HepG2 (cell line): Measurements from ENCODE around the gene TAB3. TPM values are rescaled to one million over a fixed set of nuclear protein-coding genes. Genes with fewer than 3 reads are reported as not detected.
A peak's percentile ranks its signal among the peaks of the same experiment; 100 is the strongest.

Source experiments
- ATAC-seq: fragments of 200-7000 bp; cut with Tn5 transposase; 3 replicates; pipeline ENCODE4 v1.9.1; 2020; ENCODE audit warnings: mild to moderate bottlenecking, moderate library complexity
- BruUV-seq: library from RNA; stranded (reverse); fragments of 400-500 nt; replicated peaks from 2 replicates; lab custom pipeline; 2021; lab: Mats Ljungman, UMichigan
- CTCF ChIA-PET: fragments of 300-600 bp; formaldehyde crosslinking; extraction: SDS; loops from one replicate; lab custom pipeline; 2021; ENCODE audit warnings: low total read pairs, inconsistent platforms, low intra/inter-chr PET ratio; lab: Yijun Ruan, JAX
- POLR2A ChIA-PET: fragments of 350-600 bp; sonication (Branson Sonifier 250); formaldehyde crosslinking; loops from one replicate; lab custom pipeline; 2020; ENCODE audit warnings: antibody characterized with exemption, inconsistent platforms; lab: Yijun Ruan, JAX
- DNase-seq: peaks from one replicate; pipeline ENCODE4 v3.0.0-alpha.2; 2015; ENCODE audit warnings: low spot score
- FAIRE-seq: peaks from 3 replicates; lab custom pipeline; 2011; peaks lifted over from hg19 to GRCh38; lab: Jason Lieb, UNC
- H2AFZ ChIP-seq: one replicate; pipeline ENCODE4 v1.6.1; 2011; ENCODE audit warnings: low read length, inconsistent platforms
- H3K27ac ChIP-seq: fragments of 300-600 bp; 3 replicates; pipeline ENCODE4 v1.8.0; 2011; ENCODE audit warnings: mixed run types, mild to moderate bottlenecking, mixed read lengths, low read length, inconsistent platforms; ENCODE audit not compliant: insufficient read depth; ENCODE audit errors: extremely low read length
- H3K27me3 ChIP-seq, 2 experiments: fragments of 200-600 bp in 1 of 2; 2 replicates in 1 of 2; 3 replicates in 1 of 2; pipeline versions ENCODE4 v1.6.0 to v1.8.0; 2011; ENCODE audit warnings: low read length in 2 of 2, mild to moderate bottlenecking in 2 of 2, moderate library complexity in 2 of 2, inconsistent platforms in 1 of 2; ENCODE audit not compliant: insufficient read depth in 2 of 2, control insufficient read depth in 1 of 2
- H3K36me3 ChIP-seq, 2 experiments: fragments of 200-600 bp in 1 of 2; replicated peaks in 1 of 2; 2 replicates in 1 of 2; 3 replicates in 1 of 2; pipeline versions ENCODE4 v1.5.1 to v1.8.0; 2011; ENCODE audit warnings: low read length in 2 of 2, inconsistent platforms in 1 of 2; ENCODE audit not compliant: insufficient read depth in 2 of 2, control insufficient read depth in 1 of 2
- H3K4me1 ChIP-seq: 2 replicates; pipeline ENCODE4 v1.5.1; 2012; ENCODE audit warnings: low read length, inconsistent platforms; ENCODE audit not compliant: insufficient read depth
- H3K4me2 ChIP-seq: 2 replicates; pipeline ENCODE4 v1.6.0; 2011; ENCODE audit warnings: low read depth, low read length, inconsistent platforms
- H3K4me3 ChIP-seq, 3 experiments: fragments of 200-600 bp in 1 of 3; sonication (generic), shearing (Covaris generic) in 1 of 3; replicated peaks in 1 of 3; 2 replicates each; pipeline ENCODE4 v1.5.1; 2011 to 2016; ENCODE audit warnings: low read length in 3 of 3, inconsistent platforms in 2 of 3, low read depth in 2 of 3, mild to moderate bottlenecking in 2 of 3, control low read depth in 1 of 3, mixed read lengths in 1 of 3; ENCODE audit not compliant: insufficient read depth in 1 of 3
- H3K79me2 ChIP-seq: one replicate; pipeline ENCODE4 v1.6.1; 2011; ENCODE audit warnings: low read length, inconsistent platforms; ENCODE audit not compliant: insufficient read depth
- H3K9ac ChIP-seq: 2 replicates; pipeline ENCODE4 v1.6.0; 2011; ENCODE audit warnings: mild to moderate bottlenecking, low read depth, low read length, inconsistent platforms; ENCODE audit not compliant: insufficient read depth
- H3K9me3 ChIP-seq: 2 replicates; pipeline ENCODE4 v1.5.1; 2012; ENCODE audit warnings: mild to moderate bottlenecking, low read length
- H4K20me1 ChIP-seq: 2 replicates; pipeline ENCODE4 v1.6.0; 2011; ENCODE audit warnings: inconsistent platforms, mild to moderate bottlenecking, low read length, moderate library complexity; ENCODE audit not compliant: insufficient read depth
- CEBPB ChIP-seq: IDR thresholded peaks from 2 replicates; pipeline ENCODE4 v1.6.1; 2011; ENCODE audit warnings: low read depth, low read length, improper control_type of control experiment, borderline replicate concordance
- FLYWCH1 ChIP-seq: sonication (generic); formaldehyde crosslinking; IDR thresholded peaks from 2 replicates; pipeline ENCODE4 v1.8.1; 2023; ENCODE audit warnings: mild to moderate bottlenecking, missing genetic modification reagents
- MIXL1 ChIP-seq: IDR thresholded peaks from 2 replicates; pipeline ENCODE4 v1.6.1; 2016
- SMC3 ChIP-seq: IDR thresholded peaks from 2 replicates; pipeline ENCODE4 v1.6.1; 2011; ENCODE audit warnings: low read length, improper control_type of control experiment
- ZNF138 ChIP-seq: sonication (generic); formaldehyde crosslinking; IDR thresholded peaks from 2 replicates; pipeline ENCODE4 v1.5.0; 2020; ENCODE audit warnings: mild to moderate bottlenecking, low read depth, missing genetic modification reagents
- WGBS: methylation state at CpG from one replicate; pipeline ENCODE4 v1.1.6; 2017; ENCODE audit warnings: low lambda C conversion rate; 5-methylcytosine and 5-hydroxymethylcytosine counted together
- in situ Hi-C: cut with HindIII; loops from 2 replicates; pipeline ENCODE4 v1.10.0; 2017; ENCODE audit warnings: low pct_unique_long_range_greater_than_20kb; ENCODE audit not compliant: extremely low pct_ligation_motif_present
- intact Hi-C: fragments of 100-400 bp; cut with micrococcal nuclease; formaldehyde crosslinking; loops from one replicate; pipeline ENCODE4 v1.10.0; 2022; ENCODE audit not compliant: unreplicated experiment
- polyA plus RNA-seq, 8 experiments: library from polyadenylated mRNA; depleted of rRNA in 3 of 8; stranded (reverse) in 7 of 8; unstranded in 1 of 8; fragments of >200 nt; fragmentation: Illumina TruSeq in 4 of 8; extraction: Trizol in 4 of 8; gene quantifications; 2 replicates each; pipeline versions ENCODE4 v1.2.1 to v1.2.3, GENCODE V29; 2011 to 2016; ENCODE audit warnings: low read depth in 4 of 8, missing spikeins in 1 of 8, mixed read lengths in 1 of 8; ENCODE audit not compliant: insufficient read depth in 1 of 8
- total RNA-seq, 5 experiments: library from RNA; depleted of rRNA; stranded (reverse); fragments of >200 nt; fragmentation: Illumina TruSeq; extraction: Trizol; gene quantifications; 2 replicates each; pipeline ENCODE4 v1.2.3, GENCODE V29; 2016; ENCODE audit warnings: low read depth in 1 of 5

TAB3 gene
- total and polyA plus RNA-seq, 2 of the 13 experiments (the other 11 are each of a cell fraction or from before 2014, with no cell fraction given): 27.2 to 59.8 TPM

DNA sequence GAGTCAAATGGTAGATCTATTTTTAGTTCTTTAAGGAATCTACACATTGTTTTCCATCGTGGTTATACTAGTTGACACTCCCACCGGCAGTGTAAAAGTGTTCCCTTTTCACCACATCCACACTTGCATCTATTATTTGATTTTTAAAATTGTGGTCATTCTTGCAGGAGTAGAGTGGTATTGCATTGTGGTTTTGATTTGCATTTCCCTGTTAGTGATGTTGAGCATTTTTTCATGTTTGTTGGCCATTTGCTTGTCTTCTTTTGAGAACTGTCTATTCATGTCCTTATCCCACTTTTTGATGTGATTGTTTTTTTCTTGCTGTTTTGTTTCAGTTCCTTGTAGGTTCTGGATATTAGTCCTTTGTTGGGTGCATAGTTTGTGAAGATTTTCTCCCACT is 70.0 kb downstream of the TAB3 start:
- no TSS peak for BruUV-seq
- no peaks in the 10 kb centered on the region for H3K27me3 ChIP-seq
- H3K4me1 ChIP-seq: 0 out of 2 replicates have a peak, but pooled peaks cover 9% of the 10 kb centered on the region
- no peaks in the 10 kb centered on the region for H3K79me2 ChIP-seq
- in situ Hi-C loops: no loop called here
- no peak overlapping the region for H3K27ac ChIP-seq
- WGBS: 43% methylated on average over 2 of the region's 2 CpGs
- no peak overlapping the region for H3K4me3 ChIP-seq
- no peak overlapping the region for H3K4me2 ChIP-seq
- no peak overlapping the region for H3K9ac ChIP-seq
- no peaks in the 10 kb centered on the region for H3K9me3 ChIP-seq
- CTCF ChIA-PET: no interaction called here
- no peaks in the 10 kb centered on the region for H4K20me1 ChIP-seq
- DNase-seq: no peak
- TF ChIP-seq ZNF138 (CRISPR knock-in tag): no peak
- no peak for TF ChIP-seq SMC3
- TF ChIP-seq, all 625 proteins: peak for 0
- intact Hi-C loops: no loop called here
- Histone ChIP-seq H3K36me3 (no peaks in the 10 kb centered on the region), H2AFZ (no peak overlapping the region)
- POLR2A ChIA-PET: no interaction called here
- FAIRE-seq (no peak), ATAC-seq (no peak)

DNA sequence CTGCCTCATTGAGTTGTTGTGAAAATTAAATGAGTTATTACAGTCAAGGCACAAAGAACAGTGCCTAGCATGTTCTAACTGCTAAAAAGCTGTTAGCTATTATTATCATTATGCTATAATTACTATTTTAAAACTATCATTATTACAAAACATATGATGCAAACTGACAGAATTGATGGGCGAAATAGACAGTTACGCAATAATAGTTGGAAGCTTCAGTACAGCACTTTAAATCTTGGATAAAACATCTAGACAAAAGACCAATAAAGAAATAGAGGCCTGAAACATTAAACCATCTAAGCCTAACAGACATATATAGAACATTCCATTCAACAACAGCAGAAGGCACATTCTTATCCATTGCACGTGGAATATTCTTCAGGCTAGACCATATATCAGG is 73.0 kb downstream of the TAB3 start:
- POLR2A ChIA-PET: no interaction called here

More for the DNA sequence above, 73.0 kb downstream of the TAB3 start:
- CTCF ChIA-PET: no interaction called here
- no peak overlapping the region for H3K9ac ChIP-seq
- H3K79me2 ChIP-seq: no peaks in the 10 kb centered on the region
- H3K4me1 ChIP-seq: peaks cover 23% of the 10 kb centered on the region
- no peak for ATAC-seq
- FAIRE-seq: no peak
- no peaks in the 10 kb centered on the region for H3K36me3 ChIP-seq
- no peak overlapping the region for H3K27ac ChIP-seq
- no peaks in the 10 kb centered on the region for H3K9me3 ChIP-seq
- DNase-seq: no peak
- no peaks in the 10 kb centered on the region for H3K27me3 ChIP-seq
- H3K4me3 ChIP-seq: no peak overlapping the region
- no TSS peak for BruUV-seq
- no peak overlapping the region for H2AFZ ChIP-seq
- intact Hi-C loops: no loop called here
- in situ Hi-C loops: no loop called here
- H4K20me1 ChIP-seq: no peaks in the 10 kb centered on the region
- TF ChIP-seq FLYWCH1 (CRISPR knock-in tag) (no peak), MIXL1 (no peak), CEBPB (peak; percentile 72)
- H3K4me2 ChIP-seq: no peak overlapping the region
- 83% methylated on average over 3 of the region's 3 CpGs for WGBS
